ENCODE results near the gene CHAT.

GRCh38 chr10:49700211-49700610 is 86.4 kb downstream of the CHAT start:
- no peak for TF ChIP-seq EZH2 (optimal IDR thresholded peaks at IDR 0.05; ENCODE audit: low read depth, low read length)
- no peak for TF ChIP-seq CTCF (IDR thresholded peaks at IDR 0.05; ENCODE audit: low read length)
